ENCODE results near the gene THSD4.

Gene THSD4

GRCh38 chr15:71592203-71592602 lies 476.9 kb downstream of the THSD4 start:
- H3K79me2 ChIP-seq (ENCODE audit: low read length) = no peaks in the 10 kb centered on the region
- no peak overlapping the region for H3K27ac ChIP-seq (ENCODE audit: low read length)
- H2AFZ ChIP-seq (ENCODE audit: low read depth, low read length) = no peak overlapping the region
- H3K9me3 ChIP-seq (ENCODE audit: insufficient read depth, low read length) = no peaks in the 10 kb centered on the region
- no peaks in the 10 kb centered on the region for H3K4me1 ChIP-seq (ENCODE audit: low read length)
- no peak overlapping the region for H3K4me2 ChIP-seq (ENCODE audit: low read length)
- H3K9ac ChIP-seq (ENCODE audit: low read length) = no peak overlapping the region
- H3K27me3 ChIP-seq (ENCODE audit: low read depth, low read length) = peaks cover 4% of the 10 kb centered on the region; the same call in 1 of the 2 replicates
- TF ChIP-seq, protein P1, sequence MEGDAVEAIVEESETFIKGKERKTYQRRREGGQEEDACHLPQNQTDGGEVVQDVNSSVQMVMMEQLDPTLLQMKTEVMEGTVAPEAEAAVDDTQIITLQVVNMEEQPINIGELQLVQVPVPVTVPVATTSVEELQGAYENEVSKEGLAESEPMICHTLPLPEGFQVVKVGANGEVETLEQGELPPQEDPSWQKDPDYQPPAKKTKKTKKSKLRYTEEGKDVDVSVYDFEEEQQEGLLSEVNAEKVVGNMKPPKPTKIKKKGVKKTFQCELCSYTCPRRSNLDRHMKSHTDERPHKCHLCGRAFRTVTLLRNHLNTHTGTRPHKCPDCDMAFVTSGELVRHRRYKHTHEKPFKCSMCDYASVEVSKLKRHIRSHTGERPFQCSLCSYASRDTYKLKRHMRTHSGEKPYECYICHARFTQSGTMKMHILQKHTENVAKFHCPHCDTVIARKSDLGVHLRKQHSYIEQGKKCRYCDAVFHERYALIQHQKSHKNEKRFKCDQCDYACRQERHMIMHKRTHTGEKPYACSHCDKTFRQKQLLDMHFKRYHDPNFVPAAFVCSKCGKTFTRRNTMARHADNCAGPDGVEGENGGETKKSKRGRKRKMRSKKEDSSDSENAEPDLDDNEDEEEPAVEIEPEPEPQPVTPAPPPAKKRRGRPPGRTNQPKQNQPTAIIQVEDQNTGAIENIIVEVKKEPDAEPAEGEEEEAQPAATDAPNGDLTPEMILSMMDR (IDR thresholded peaks at IDR 0.05; ENCODE audit: low read depth, low read length) = no peak
- TF ChIP-seq EZH2phosphoT487 (IDR thresholded peaks at IDR 0.05; ENCODE audit: low read depth) = no peak
- no peaks in the 10 kb centered on the region for H4K20me1 ChIP-seq (ENCODE audit: insufficient read depth, low read length)
- H3K4me3 ChIP-seq (ENCODE audit: low read length) = no peak overlapping the region
- H3K36me3 ChIP-seq (replicated peaks; ENCODE audit: low read depth, low read length) = no peaks in the 10 kb centered on the region

DNA sequence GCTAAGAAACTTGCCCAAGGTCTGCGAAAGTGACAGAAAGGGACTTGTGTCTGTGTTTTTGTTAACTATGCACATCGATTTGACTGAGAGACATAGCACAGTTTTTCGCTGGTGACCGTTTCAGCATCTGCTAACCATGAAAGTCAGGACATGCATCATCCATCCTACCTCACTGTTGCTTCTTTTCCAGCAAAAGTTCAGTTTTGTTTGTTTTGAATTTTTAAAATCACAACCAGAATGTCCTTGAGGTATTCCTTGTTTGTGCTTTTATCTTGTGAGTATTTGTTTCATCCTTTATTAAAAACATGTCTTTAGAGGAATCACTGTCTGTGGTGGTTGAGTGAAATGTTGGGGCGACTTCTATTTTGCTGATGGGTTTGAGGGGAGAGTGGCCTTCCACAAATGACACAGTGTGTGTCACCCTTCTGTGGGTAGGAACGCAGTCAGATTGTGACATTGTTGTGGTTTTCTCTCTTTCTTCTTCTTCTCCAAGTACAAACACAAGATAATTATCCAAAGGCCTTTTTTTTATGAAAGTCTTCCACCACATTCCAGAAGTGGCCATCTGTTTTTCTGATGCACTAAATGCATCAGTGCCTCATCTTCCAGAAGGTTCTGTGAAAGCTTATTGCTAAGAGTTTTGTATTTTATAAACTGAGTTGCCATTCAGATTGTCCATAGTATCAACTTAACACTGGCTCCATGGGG lies 480.7 kb downstream of the THSD4 start:
- no peaks in the 10 kb centered on the region for H3K79me2 ChIP-seq (ENCODE audit: low read length)
- no peak overlapping the region for H3K27ac ChIP-seq (ENCODE audit: low read length)
- no peak overlapping the region for H3K4me2 ChIP-seq (ENCODE audit: low read length)
- H3K36me3 ChIP-seq (replicated peaks; ENCODE audit: low read depth, low read length) = no peaks in the 10 kb centered on the region
- no peak overlapping the region for H2AFZ ChIP-seq (ENCODE audit: low read depth, low read length)
- H4K20me1 ChIP-seq (ENCODE audit: insufficient read depth, low read length) = no peaks in the 10 kb centered on the region
- TF ChIP-seq, protein P1 (IDR thresholded peaks at IDR 0.05; ENCODE audit: low read depth, low read length) = no peak
- TF ChIP-seq EZH2phosphoT487 (IDR thresholded peaks at IDR 0.05; ENCODE audit: low read depth) = no peak
- peaks cover 5% of the 10 kb centered on the region; the same call in 1 of the 2 replicates for H3K27me3 ChIP-seq (ENCODE audit: low read depth, low read length)
- no peak overlapping the region for H3K4me3 ChIP-seq (ENCODE audit: low read length)
- H3K9ac ChIP-seq (ENCODE audit: low read length) = no peak overlapping the region
- H3K9me3 ChIP-seq (ENCODE audit: insufficient read depth, low read length) = no peaks in the 10 kb centered on the region
- no peaks in the 10 kb centered on the region for H3K4me1 ChIP-seq (ENCODE audit: low read length)

GRCh38 chr15:71596672-71597071 lies 481.4 kb downstream of the THSD4 start:
- H3K27me3 ChIP-seq (ENCODE audit: low read depth, low read length) = peaks cover 11% of the 10 kb centered on the region
- H4K20me1 ChIP-seq (ENCODE audit: insufficient read depth, low read length) = no peaks in the 10 kb centered on the region
- no peaks in the 10 kb centered on the region for H3K9me3 ChIP-seq (ENCODE audit: insufficient read depth, low read length)
- no peak for TF ChIP-seq EZH2phosphoT487 (IDR thresholded peaks at IDR 0.05; ENCODE audit: low read depth)
- TF ChIP-seq, protein P1 (IDR thresholded peaks at IDR 0.05; ENCODE audit: low read depth, low read length) = no peak
- no peaks in the 10 kb centered on the region for H3K79me2 ChIP-seq (ENCODE audit: low read length)
- no peak overlapping the region for H3K4me2 ChIP-seq (ENCODE audit: low read length)
- H3K9ac ChIP-seq (ENCODE audit: low read length) = no peak overlapping the region
- no peak overlapping the region for H3K4me3 ChIP-seq (ENCODE audit: low read length)
- no peaks in the 10 kb centered on the region for H3K36me3 ChIP-seq (replicated peaks; ENCODE audit: low read depth, low read length)
- no peak overlapping the region for H3K27ac ChIP-seq (ENCODE audit: low read length)
- no peak overlapping the region for H2AFZ ChIP-seq (ENCODE audit: low read depth, low read length)
- H3K4me1 ChIP-seq (ENCODE audit: low read length) = no peaks in the 10 kb centered on the region

GRCh38 chr15:71597126-71597525 lies 481.9 kb downstream of the THSD4 start:
- H3K27ac ChIP-seq (ENCODE audit: low read length) = no peak overlapping the region
- H3K36me3 ChIP-seq (replicated peaks; ENCODE audit: low read depth, low read length) = no peaks in the 10 kb centered on the region
- H3K4me3 ChIP-seq (ENCODE audit: low read length) = no peak overlapping the region
- H3K9me3 ChIP-seq (ENCODE audit: insufficient read depth, low read length) = no peaks in the 10 kb centered on the region
- H3K4me2 ChIP-seq (ENCODE audit: low read length) = no peak overlapping the region
- no peak overlapping the region for H2AFZ ChIP-seq (ENCODE audit: low read depth, low read length)
- no peaks in the 10 kb centered on the region for H4K20me1 ChIP-seq (ENCODE audit: insufficient read depth, low read length)
- no peak overlapping the region for H3K9ac ChIP-seq (ENCODE audit: low read length)
- H3K4me1 ChIP-seq (ENCODE audit: low read length) = no peaks in the 10 kb centered on the region
- H3K27me3 ChIP-seq (ENCODE audit: low read depth, low read length) = peaks cover 15% of the 10 kb centered on the region
- no peaks in the 10 kb centered on the region for H3K79me2 ChIP-seq (ENCODE audit: low read length)
- TF ChIP-seq, protein P1 (IDR thresholded peaks at IDR 0.05; ENCODE audit: low read depth, low read length) = no peak
- no peak for TF ChIP-seq EZH2phosphoT487 (IDR thresholded peaks at IDR 0.05; ENCODE audit: low read depth)

Data from OCI-LY3 (cell line).